ENCODE results near the gene DRAXIN.

- TF ChIP-seq EZH2 (IDR thresholded peaks at IDR 0.05; ENCODE audit: borderline replicate concordance, low read length) (no peak), CTCF (IDR thresholded peaks at IDR 0.05; ENCODE audit: low read length) (no peak)
Observed at GRCh38 chr1:11722538-11722937, 31.0 kb downstream of the DRAXIN start.
